HG02642 (cell line): ENCODE results near the gene RCN2.
A peak's percentile ranks its signal among the peaks of the same experiment; 100 is the strongest.

Experiments
- ATAC-seq: cut with Tn5 transposase; IDR thresholded peaks from one replicate; pipeline ENCODE4 v1.9.1; 2021; ENCODE audit warnings: mild to moderate bottlenecking; ENCODE audit not compliant: unreplicated experiment, poor library complexity

RCN2 gene

DNA sequence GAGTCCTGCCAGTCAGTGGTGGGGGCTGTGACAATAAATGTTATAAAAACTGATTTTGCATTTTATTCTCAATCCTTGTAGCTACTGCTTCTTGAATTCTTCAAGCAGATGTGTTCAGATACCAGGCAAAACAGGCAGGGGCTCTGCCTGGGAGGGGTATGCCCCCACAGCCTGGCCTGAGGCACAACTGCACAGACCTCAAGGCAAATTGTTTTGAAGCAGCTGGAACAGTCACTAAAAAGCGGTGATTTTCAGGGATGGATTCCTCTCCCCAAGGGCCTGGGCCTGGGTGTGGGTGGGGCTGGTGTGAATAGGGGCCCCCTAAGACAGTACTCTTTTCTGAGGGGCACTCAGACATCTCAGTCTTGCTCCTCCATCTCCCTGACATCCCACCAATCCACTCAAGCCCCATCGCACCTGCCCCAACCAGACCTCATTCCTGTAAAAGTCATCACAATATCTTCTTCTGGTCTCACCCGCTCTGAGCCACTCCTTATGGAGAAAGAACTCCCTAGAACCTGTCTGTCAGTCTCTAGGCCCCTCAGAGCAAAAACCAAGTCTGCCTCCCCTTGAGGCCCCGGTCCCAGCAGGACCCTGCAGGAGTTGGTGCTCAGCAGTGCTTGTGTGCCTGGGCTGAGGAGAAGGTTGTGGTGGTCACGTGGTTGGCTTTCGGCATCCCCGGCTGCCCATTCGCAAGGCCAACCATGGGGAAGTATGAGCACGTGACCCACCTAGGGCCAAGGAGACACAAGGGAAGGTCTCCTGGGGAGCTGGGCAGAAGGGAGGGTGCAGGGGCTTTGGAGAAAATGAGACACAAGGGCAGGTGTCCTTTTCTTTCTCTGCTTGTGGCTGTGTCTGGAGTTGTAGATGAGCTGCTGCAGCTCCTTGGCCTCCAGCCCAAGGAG lies 60.4 kb downstream of the RCN2 start:
- ATAC-seq = no peak

DNA sequence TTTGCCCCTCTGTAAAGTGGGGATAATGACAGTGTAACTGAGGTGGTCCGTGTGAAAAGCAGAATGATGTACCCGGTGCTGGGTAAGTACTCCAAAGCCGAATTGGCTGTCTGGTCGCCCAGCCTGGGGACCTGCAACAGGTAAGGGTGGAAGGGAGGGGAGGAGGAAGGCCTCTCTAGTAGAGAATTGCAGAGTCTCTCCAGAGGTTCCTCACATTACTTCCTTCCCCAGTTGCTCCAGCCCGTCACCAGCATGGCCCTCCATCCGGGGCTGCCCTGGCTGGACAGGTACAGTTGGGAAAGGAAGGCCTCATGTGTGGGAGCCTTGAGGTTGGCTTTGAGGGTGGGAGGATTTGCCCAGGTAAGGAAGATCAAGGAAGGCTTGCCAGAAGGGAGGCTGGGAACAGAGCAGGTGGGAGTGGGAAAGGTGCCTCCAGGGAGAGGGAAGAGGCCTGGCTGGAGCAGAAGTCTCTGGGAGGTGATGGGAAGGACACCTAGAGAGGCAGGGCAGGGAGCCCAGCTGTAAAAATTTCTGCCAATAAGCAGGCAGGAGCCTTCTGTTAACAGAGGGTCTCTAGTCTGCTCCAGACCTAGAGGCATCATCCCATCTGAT lies 61.7 kb downstream of the RCN2 start:
- no peak for ATAC-seq

- ATAC-seq = no peak
Observed at GRCh38 chr15:76994001-76994400, 62.5 kb downstream of the RCN2 start.

DNA sequence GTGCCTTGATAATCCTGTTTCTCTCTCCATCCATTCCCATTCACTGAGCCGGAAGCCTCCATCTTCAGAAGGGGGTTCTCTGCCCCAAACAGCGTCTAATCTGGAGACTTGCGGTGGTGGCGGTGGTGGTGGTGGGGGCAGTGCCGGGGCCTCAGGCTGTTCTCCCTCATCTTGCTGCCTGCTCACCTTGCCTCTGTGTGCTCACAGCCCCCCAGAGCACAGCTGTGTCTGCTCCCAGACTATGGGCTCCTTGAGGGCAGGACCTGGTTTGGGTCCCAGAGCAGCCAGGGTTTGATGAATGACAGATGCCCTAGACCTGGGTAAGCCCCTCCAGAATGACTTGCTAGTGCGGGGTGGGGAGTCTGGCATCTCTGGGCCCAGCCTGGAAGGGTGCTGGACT lies 62.9 kb downstream of the RCN2 start:
- ATAC-seq = no peak

GRCh38 chr15:76994971-76995945 lies 63.7 kb downstream of the RCN2 start, which contains the start of gene PSTPIP1:
Gene PSTPIP1, plus strand, starts transcription at chr15:76995126. Its CDS starts 448 bp downstream, at chr15:76995574.
- ATAC-seq = peak; percentile 57

GRCh38 chr15:76996076-76996525 lies 64.6 kb downstream of the RCN2 start:
- ATAC-seq = no peak

GRCh38 chr15:76996526-76997401 lies 65.2 kb downstream of the RCN2 start:
- no peak for ATAC-seq

- ATAC-seq = no peak
Observed at GRCh38 chr15:76998663-76999285, 67.2 kb downstream of the RCN2 start.

DNA sequence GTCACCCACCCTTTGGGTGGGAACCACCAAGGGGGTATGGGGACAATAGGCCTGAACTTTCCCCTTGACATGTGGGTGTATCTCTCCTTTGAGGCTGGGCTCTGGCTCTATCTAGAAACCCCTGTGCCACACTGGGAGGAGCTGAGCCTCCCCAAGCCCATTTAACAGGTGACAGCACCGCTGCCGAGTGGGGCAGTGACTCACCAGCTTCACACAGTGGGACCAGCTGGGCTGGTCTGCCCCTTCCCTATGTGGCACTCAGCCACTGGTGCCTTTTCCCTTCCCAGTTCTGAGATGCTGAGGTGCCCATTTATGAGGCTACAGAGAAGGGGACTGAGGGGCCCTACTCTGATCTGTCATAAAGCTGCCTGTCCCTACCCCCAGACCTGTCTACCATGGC lies 68.4 kb downstream of the RCN2 start:
- ATAC-seq = no peak

DNA sequence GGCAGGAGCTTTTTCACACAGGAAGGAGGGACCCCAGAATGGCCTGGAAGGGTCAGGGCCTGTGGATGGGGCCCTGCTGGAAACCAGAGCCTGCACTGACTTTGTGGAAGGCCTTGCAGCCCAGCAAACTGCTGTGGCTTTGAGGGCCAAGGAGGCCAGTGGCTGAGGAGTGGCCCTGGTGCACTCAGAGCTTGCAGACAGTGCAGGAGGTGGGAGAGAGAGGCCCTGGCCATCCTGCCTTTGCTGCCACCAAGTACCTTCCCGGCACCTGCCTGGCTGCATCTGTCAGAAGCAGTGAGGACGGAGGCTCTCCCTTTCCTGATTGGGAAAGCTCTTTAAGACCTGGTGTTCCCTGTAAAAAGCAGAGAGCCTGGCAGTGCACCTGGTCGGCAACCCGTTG lies 69.8 kb downstream of the RCN2 start:
- ATAC-seq = no peak

DNA sequence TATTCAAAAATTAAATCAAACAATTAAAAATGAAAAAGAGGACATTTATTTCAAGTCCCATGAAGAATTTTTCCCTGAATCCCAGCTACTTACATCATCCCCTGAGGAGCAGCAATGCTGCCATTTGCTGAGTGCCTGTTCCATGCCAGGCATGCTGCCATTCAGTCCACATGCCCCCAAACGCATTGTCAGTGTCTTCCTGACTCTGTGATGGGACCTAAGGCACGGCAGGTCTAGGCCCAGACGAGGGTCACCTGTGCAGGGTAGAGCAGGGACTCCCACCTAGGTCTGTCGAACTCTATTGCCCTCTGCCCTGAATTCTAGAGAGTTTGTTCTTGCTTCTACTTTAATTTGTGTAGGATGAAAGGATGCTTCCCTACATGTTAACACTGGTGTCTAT lies 70.4 kb downstream of the RCN2 start:
- no peak for ATAC-seq

GRCh38 chr15:77002436-77002835 lies 70.9 kb downstream of the RCN2 start:
- ATAC-seq = no peak

DNA sequence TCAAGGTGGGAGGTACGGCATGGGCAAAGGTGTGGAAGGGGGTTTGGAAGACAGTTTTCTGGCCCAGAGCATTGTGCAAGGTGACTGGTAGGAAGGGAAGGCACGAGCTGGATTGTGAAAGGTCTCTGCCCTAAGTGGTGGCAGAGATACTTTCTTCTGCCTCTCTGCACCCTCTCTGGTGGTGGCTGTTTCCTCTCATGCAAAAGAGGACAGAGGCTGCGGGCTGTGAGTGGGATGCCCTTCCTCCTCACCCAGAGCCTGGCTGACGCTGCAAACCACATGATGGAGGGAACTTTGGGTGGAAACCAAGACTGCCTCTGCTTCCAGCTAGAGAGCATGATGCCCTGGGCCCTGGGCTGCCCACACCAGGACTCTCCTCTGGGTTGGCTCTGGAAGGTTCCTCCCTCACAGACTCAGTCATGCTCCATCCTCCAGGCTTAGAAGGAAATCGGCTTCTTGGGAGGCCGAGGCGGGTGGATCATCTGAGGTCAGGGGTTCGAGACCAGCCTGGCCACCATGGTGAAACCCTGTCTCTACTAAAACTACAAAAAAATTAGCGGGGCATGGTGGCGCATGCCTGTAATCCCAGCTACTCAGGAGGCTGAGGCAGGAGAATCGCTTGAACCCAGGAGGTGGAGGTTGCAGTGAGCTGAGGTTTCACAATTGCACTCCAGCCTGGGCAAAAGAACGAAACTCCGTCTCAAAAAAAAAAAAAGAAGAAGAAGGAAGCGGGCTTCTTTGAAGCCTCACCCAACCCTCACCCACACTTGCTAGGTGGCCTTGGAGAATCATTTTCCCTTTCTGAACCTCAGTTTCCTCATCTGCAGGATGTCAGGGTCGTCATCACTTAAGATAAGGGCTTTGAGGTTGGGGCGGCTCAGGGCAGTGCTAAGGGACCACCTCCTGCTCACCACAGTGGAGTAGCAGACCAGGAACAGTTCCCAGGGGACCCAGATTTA lies 71.7 kb downstream of the RCN2 start:
- peak; percentile 79 for ATAC-seq
